GM18951 (cell line): Measurements from ENCODE around the gene TBC1D8B.

Source experiments
- POLR2A ChIP-seq: IDR thresholded peaks from 4 replicates; pipeline ENCODE4 v1.6.1; 2011; ENCODE audit warnings: mild to moderate bottlenecking; ENCODE audit not compliant: insufficient read length, insufficient read depth; ENCODE audit errors: extremely low read depth
- in situ Hi-C: fragments of 300-500 bp; cut with MboI; formaldehyde crosslinking; loops from one replicate; pipeline ENCODE4 v1.12.0; 2022; ENCODE audit warnings: low sequenced_read_pairs, mixed read lengths, inconsistent platforms; ENCODE audit not compliant: unreplicated experiment

The TBC1D8B gene

DNA sequence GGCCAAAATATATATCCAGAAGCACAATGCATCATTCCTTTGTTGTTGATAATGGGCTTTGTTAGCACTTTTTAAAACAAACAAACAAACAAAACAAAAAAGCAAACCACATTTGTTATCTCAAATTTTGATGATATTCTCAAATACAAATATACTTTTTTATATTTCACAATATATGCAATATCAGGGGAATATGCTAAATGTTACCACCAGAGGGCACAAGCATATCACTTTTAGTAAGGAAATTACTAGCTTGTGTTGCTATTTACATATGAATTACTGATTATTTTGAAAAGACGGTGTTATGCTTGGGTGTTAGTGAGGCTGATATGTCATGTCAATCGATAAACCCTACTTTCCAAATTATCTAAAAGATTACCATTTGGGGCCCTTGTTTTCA is 71.6 kb downstream of the TBC1D8B start:
- in situ Hi-C loops = no loop called here
- TF ChIP-seq POLR2A = no peak

DNA sequence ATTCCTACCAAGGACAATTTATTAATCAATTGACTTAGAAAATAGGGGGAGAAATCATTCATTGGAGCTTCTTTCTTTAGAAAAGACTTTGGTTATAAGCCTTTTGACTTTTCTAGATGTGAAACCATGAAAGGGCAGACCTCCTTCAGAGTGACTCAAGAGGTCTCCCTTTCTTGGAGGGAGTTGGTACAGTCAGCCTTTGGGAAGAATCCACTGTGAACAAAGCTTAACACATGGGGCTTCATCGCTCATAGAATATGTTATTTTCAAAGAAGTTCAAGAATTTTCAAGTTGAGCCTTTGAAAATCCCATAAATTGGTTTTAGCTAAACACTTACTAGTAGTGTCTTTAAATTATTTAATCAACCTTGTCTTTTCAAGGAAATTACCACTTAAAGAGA is 72.7 kb downstream of the TBC1D8B start:
- TF ChIP-seq POLR2A = no peak
- in situ Hi-C loops = no loop called here

GRCh38 chrX:106889468-106889867 is 87.0 kb downstream of the TBC1D8B start:
- in situ Hi-C loops = no loop called here
- TF ChIP-seq POLR2A = no peak

DNA sequence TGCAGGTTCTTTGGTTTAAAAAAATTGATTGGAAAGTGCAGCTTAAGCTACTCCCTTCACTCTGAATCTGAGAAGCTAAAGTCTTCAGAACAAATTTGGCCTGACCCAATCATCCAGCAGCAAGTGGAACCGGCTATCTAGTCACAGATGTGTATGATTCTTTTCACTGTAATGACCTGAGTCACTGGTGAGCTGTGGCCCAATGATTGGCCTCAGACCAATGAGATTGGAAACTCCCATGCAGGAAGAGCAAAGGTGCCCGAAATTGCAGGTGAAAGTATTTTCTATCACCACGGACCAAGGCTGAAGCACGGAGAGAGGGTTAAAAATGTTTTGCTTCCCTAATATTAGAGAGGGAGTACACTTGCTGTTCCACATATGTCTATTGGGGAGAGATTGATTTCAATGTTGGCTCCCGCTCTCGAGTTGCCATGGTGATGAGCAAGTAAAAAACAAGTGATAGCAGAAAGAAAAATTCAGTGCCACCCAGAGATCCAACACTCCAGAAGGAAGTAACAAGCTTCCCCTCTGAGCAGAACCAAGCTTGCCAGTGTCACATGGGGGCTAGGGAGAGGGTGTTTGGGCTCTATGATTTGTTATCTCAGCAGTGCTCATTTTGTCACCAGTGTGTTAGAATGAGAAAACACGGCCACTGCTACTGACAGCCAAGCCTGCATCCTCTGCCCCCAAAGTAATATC is 89.4 kb downstream of the TBC1D8B start:
- TF ChIP-seq POLR2A = no peak
- in situ Hi-C loops = no loop called here

GRCh38 chrX:106894392-106894909 is 92.0 kb downstream of the TBC1D8B start:
- TF ChIP-seq POLR2A = no peak
- in situ Hi-C loops = no loop called here

GRCh38 chrX:106894978-106895452 is 92.5 kb downstream of the TBC1D8B start:
- in situ Hi-C loops = no loop called here
- no peak for TF ChIP-seq POLR2A

GRCh38 chrX:106897259-106897658 is 94.8 kb downstream of the TBC1D8B start:
- in situ Hi-C loops = no loop called here
- TF ChIP-seq POLR2A = no peak

- in situ Hi-C loops = no loop called here
- no peak for TF ChIP-seq POLR2A
Measured at GRCh38 chrX:106898462-106898861, 96.0 kb downstream of the TBC1D8B start.

- in situ Hi-C loops = no loop called here
- TF ChIP-seq POLR2A = no peak
Measured at GRCh38 chrX:106899276-106899675, 96.8 kb downstream of the TBC1D8B start.

- in situ Hi-C loops = no loop called here
- TF ChIP-seq POLR2A = no peak
Measured at GRCh38 chrX:106899841-106900240, 97.4 kb downstream of the TBC1D8B start.

GRCh38 chrX:106901341-106901740 is 98.9 kb downstream of the TBC1D8B start:
- TF ChIP-seq POLR2A = no peak
- in situ Hi-C loops = no loop called here

- in situ Hi-C loops = no loop called here
Measured at GRCh38 chrX:106901781-106902219, 99.3 kb downstream of the TBC1D8B start.

DNA sequence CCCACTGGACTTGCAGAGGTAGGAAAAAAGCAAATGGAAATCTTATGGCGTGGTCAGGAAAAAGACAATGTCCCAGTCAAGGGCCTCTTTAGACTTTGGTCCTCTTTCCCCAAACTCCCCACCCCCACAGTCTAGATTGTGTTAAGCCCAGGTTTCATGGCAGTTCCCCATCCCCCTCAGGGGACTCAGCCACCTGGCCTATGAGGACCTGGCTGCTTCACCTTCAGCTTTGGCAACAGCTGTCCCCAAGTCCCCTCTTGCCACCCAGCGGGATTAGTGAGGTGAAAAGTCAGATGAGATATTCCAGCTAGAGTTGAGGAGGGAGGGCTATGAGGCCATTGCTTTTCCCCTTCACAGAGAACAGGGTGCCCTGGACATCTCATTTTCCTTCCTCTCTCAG is 100.2 kb downstream of the TBC1D8B start:
- in situ Hi-C loops = no loop called here
- TF ChIP-seq POLR2A = no peak

More at GRCh38 chrX:106901781-106902219, 99.3 kb downstream of the TBC1D8B start:
- no peak for TF ChIP-seq POLR2A

DNA sequence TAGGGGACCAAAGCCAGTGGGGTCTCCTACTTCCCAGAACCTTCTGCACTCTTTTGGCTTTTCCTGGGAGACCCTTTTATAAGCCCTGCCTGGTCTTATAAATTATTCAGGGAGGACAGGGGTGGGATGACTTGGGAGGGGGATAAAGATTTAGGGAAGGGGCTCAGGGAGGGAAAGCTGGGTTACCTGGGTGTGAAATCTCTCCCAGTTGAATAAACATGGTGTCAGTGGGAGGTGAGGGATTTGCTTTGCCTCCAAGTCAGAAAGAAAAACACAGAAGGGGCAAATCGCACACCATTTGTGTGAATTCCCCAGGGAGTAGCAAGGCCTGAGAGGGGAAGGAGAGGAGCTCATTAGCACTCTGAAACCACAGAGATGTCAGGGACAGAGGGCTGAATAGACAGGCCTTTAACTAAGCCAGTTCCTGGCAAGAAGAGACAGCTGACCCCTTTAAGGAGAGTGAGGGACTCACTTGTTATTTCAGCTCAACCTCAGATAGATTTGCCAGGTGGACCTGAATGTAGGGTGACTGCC is 100.9 kb downstream of the TBC1D8B start, which contains the start of gene RIPPLY1:
Gene RIPPLY1, minus strand, starts transcription at position 51 of the 534 bp plus-strand sequence. CDS start 54 bp downstream, outside the sequence.
- in situ Hi-C loops = no loop called here
- no peak for TF ChIP-seq POLR2A
